Central memory CD8-positive, alpha-beta T cell (primary cell): ENCODE data around the gene SLC36A2.
"Not testable (repeated sequence)": the region's sequence is repeated elsewhere in the genome, so short reads cannot be mapped to it uniquely, and the experiment has no call there.

Experiments
- ATAC-seq: fragments of 150-1000 bp; cut with Tn5 transposase; replicated peaks from 2 replicates; pipeline ENCODE4 v1.10.0; 2022; ENCODE audit warnings: mild to moderate bottlenecking, moderate FRiP score, moderate number of reproducible peaks; ENCODE audit not compliant: poor library complexity, severe bottlenecking; ENCODE audit errors: extremely low read depth
- DNase-seq, 2 donors: peaks; one replicate each; pipeline ENCODE4 v3.0.0; 2021; ENCODE audit warnings: low spot score in 2 of 2
- H3K27ac Mint-ChIP-seq: one replicate; pipeline ENCODE4 v1.8.0; 2022; ENCODE audit warnings: low read depth, mild to moderate bottlenecking, moderate library complexity, mixed read lengths
- H3K27me3 Mint-ChIP-seq: one replicate; pipeline ENCODE4 v1.8.0; 2022; ENCODE audit warnings: mixed read lengths
- H3K36me3 Mint-ChIP-seq: one replicate; pipeline ENCODE4 v1.8.0; 2022; ENCODE audit warnings: mild to moderate bottlenecking, moderate library complexity, mixed read lengths; ENCODE audit not compliant: insufficient read depth
- H3K4me1 Mint-ChIP-seq: one replicate; pipeline ENCODE4 v1.8.0; 2022; ENCODE audit warnings: mixed read lengths
- H3K4me3 Mint-ChIP-seq: one replicate; pipeline ENCODE4 v1.8.0; 2022; ENCODE audit warnings: mild to moderate bottlenecking, moderate library complexity, mixed read lengths
- H3K9me3 Mint-ChIP-seq: one replicate; pipeline ENCODE4 v1.8.0; 2022; ENCODE audit warnings: mixed read lengths

The SLC36A2 gene

GRCh38 chr5:151347369-151347768 lies at the start of gene SLC36A2:
Gene SLC36A2 (minus strand): TSS chr5:151347559. CDS start chr5:151347460, 99 bp downstream.
- Mint-ChIP-seq H3K27ac (no peak within 1 kb of the TSS), H3K4me3 (no peak within 1 kb of the TSS), H3K4me1 (no peaks in the 10 kb centered on the region), H3K27me3 (peaks cover 66% of the 10 kb centered on the region), H3K9me3 (no peaks in the 10 kb centered on the region), H3K36me3 (peaks cover 2% of the 10 kb centered on the region)
- DNase-seq (no peak), ATAC-seq (no peak)

GRCh38 chr5:151388960-151389359 lies 41.6 kb upstream of the SLC36A2 start:
- Mint-ChIP-seq H3K27me3 (peaks cover 75% of the 10 kb centered on the region), H3K4me3 (no peak overlapping the region), H3K4me1 (no peaks in the 10 kb centered on the region), H3K36me3 (peaks cover 5% of the 10 kb centered on the region), H3K9me3 (peaks cover 2% of the 10 kb centered on the region), H3K27ac (no peak overlapping the region)
- DNase-seq (no peak), ATAC-seq (no peak)

GRCh38 chr5:151384106-151384505 lies 36.7 kb upstream of the SLC36A2 start:
- no peak overlapping the region for H3K4me3 Mint-ChIP-seq
- no peaks in the 10 kb centered on the region for H3K36me3 Mint-ChIP-seq
- no peak for DNase-seq
- ATAC-seq, result no peak
- no peaks in the 10 kb centered on the region for H3K9me3 Mint-ChIP-seq
- H3K27ac Mint-ChIP-seq, result no peak overlapping the region
- H3K4me1 Mint-ChIP-seq, result peaks cover 4% of the 10 kb centered on the region
- H3K27me3 Mint-ChIP-seq, result peaks cover 61% of the 10 kb centered on the region

GRCh38 chr5:151383011-151383410 lies 35.7 kb upstream of the SLC36A2 start:
- Mint-ChIP-seq H3K9me3 (no peaks in the 10 kb centered on the region), H3K4me3 (no peak overlapping the region), H3K36me3 (no peaks in the 10 kb centered on the region), H3K27me3 (peaks cover 59% of the 10 kb centered on the region), H3K27ac (no peak overlapping the region), H3K4me1 (peaks cover 4% of the 10 kb centered on the region)
- DNase-seq, result no peak
- no peak for ATAC-seq

- no peaks in the 10 kb centered on the region for H3K9me3 Mint-ChIP-seq
Measured at GRCh38 chr5:151382576-151382975, 35.2 kb upstream of the SLC36A2 start.

GRCh38 chr5:151381899-151382298 lies 34.5 kb upstream of the SLC36A2 start:
- Mint-ChIP-seq H3K9me3 (no peaks in the 10 kb centered on the region), H3K4me3 (no peak overlapping the region), H3K36me3 (no peaks in the 10 kb centered on the region), H3K27me3 (peaks cover 49% of the 10 kb centered on the region), H3K27ac (no peak overlapping the region), H3K4me1 (peaks cover 4% of the 10 kb centered on the region)
- DNase-seq (no peak), ATAC-seq (no peak)

More at GRCh38 chr5:151382576-151382975, 35.2 kb upstream of the SLC36A2 start:
- H3K27me3 Mint-ChIP-seq, result peaks cover 54% of the 10 kb centered on the region
- H3K4me1 Mint-ChIP-seq, result peaks cover 4% of the 10 kb centered on the region
- no peak for DNase-seq
- ATAC-seq, result no peak
- H3K36me3 Mint-ChIP-seq, result no peaks in the 10 kb centered on the region
- H3K4me3 Mint-ChIP-seq, result no peak overlapping the region
- no peak overlapping the region for H3K27ac Mint-ChIP-seq

- peaks cover 4% of the 10 kb centered on the region for H3K4me1 Mint-ChIP-seq
- DNase-seq, result no peak
Measured at GRCh38 chr5:151378616-151379015, 31.3 kb upstream of the SLC36A2 start.

GRCh38 chr5:151374539-151374938 lies 27.2 kb upstream of the SLC36A2 start:
- DNase-seq (no peak), ATAC-seq (no peak)
- Mint-ChIP-seq H3K4me1 (no peaks in the 10 kb centered on the region), H3K9me3 (no peaks in the 10 kb centered on the region), H3K4me3 (no peak overlapping the region), H3K27ac (no peak overlapping the region), H3K36me3 (no peaks in the 10 kb centered on the region), H3K27me3 (peaks cover 10% of the 10 kb centered on the region)

More at GRCh38 chr5:151378616-151379015, 31.3 kb upstream of the SLC36A2 start:
- peaks cover 35% of the 10 kb centered on the region for H3K27me3 Mint-ChIP-seq
- no peaks in the 10 kb centered on the region for H3K9me3 Mint-ChIP-seq
- no peak for ATAC-seq
- no peaks in the 10 kb centered on the region for H3K36me3 Mint-ChIP-seq
- no peak overlapping the region for H3K27ac Mint-ChIP-seq
- no peak overlapping the region for H3K4me3 Mint-ChIP-seq

GRCh38 chr5:151367038-151367437 lies 19.7 kb upstream of the SLC36A2 start:
- not testable (repeated sequence) for DNase-seq, H3K4me1 Mint-ChIP-seq, H3K4me3 Mint-ChIP-seq, ATAC-seq, H3K27ac Mint-ChIP-seq, H3K36me3 Mint-ChIP-seq
- Mint-ChIP-seq H3K27me3 (peaks cover 37% of the 10 kb centered on the region), H3K9me3 (peaks cover 29% of the 10 kb centered on the region)

GRCh38 chr5:151363673-151364072 lies 16.3 kb upstream of the SLC36A2 start:
- ATAC-seq (no peak), DNase-seq (no peak)
- H3K36me3 Mint-ChIP-seq, result no peaks in the 10 kb centered on the region
- peaks cover 29% of the 10 kb centered on the region for H3K27me3 Mint-ChIP-seq
- H3K27ac Mint-ChIP-seq, result no peak overlapping the region
- no peak overlapping the region for H3K4me3 Mint-ChIP-seq
- H3K9me3 Mint-ChIP-seq, result peaks cover 23% of the 10 kb centered on the region
- H3K4me1 Mint-ChIP-seq, result no peaks in the 10 kb centered on the region

- Mint-ChIP-seq H3K9me3 (peaks cover 23% of the 10 kb centered on the region), H3K36me3 (no peaks in the 10 kb centered on the region), H3K4me3 (no peak overlapping the region), H3K4me1 (no peaks in the 10 kb centered on the region), H3K27ac (no peak overlapping the region), H3K27me3 (peaks cover 26% of the 10 kb centered on the region)
- DNase-seq, result no peak
- no peak for ATAC-seq
Measured at GRCh38 chr5:151362970-151363369, 15.6 kb upstream of the SLC36A2 start.

- peaks cover 1% of the 10 kb centered on the region for H3K36me3 Mint-ChIP-seq
- DNase-seq (no peak), ATAC-seq (no peak)
- no peak overlapping the region for H3K4me3 Mint-ChIP-seq
- peaks cover 16% of the 10 kb centered on the region for H3K27me3 Mint-ChIP-seq
- H3K4me1 Mint-ChIP-seq, result no peaks in the 10 kb centered on the region
- peaks cover 11% of the 10 kb centered on the region for H3K9me3 Mint-ChIP-seq
- H3K27ac Mint-ChIP-seq, result no peak overlapping the region
Measured at GRCh38 chr5:151359391-151359790, 12.0 kb upstream of the SLC36A2 start.

- Mint-ChIP-seq H3K4me1 (no peaks in the 10 kb centered on the region), H3K27me3 (peaks cover 31% of the 10 kb centered on the region), H3K36me3 (peaks cover 1% of the 10 kb centered on the region), H3K4me3 (no peak overlapping the region), H3K9me3 (peaks cover 2% of the 10 kb centered on the region), H3K27ac (no peak overlapping the region)
- DNase-seq (no peak), ATAC-seq (no peak)
Measured at GRCh38 chr5:151357792-151358191, 10.4 kb upstream of the SLC36A2 start.

GRCh38 chr5:151357097-151357496 lies 9.7 kb upstream of the SLC36A2 start:
- DNase-seq (no peak), ATAC-seq (no peak)
- Mint-ChIP-seq H3K4me3 (no peak overlapping the region), H3K4me1 (no peaks in the 10 kb centered on the region), H3K36me3 (peaks cover 1% of the 10 kb centered on the region), H3K27me3 (peaks cover 38% of the 10 kb centered on the region), H3K27ac (no peak overlapping the region), H3K9me3 (no peaks in the 10 kb centered on the region)
